OCI-LY7 (cell line): ENCODE measurements around the gene LRRC57.

Source experiments
- CTCF ChIP-seq: fragments of 200-600 bp; sonication (generic); conservative IDR thresholded peaks from 2 replicates; pipeline ENCODE4 v1.5.1; 2014; ENCODE audit warnings: mild to moderate bottlenecking, antibody characterized with exemption, low read length, moderate library complexity, mixed read lengths
- EZH2phosphoT487 ChIP-seq: fragments of 200-600 bp; sonication (generic); IDR thresholded peaks from 2 replicates; pipeline ENCODE4 v1.6.1; 2018; ENCODE audit warnings: low read depth, borderline replicate concordance, mild to moderate bottlenecking, mixed run types, antibody characterized with exemption, low read length, moderate library complexity, mixed read lengths

GRCh38 chr15:42553554-42553953, 5.0 kb upstream of the LRRC57 start:
- no peak for TF ChIP-seq CTCF
- no peak for TF ChIP-seq EZH2phosphoT487
